Caco-2 (cell line): ENCODE data around the gene YAF2. TPM values are rescaled to one million over a fixed set of nuclear protein-coding genes. Genes with fewer than 3 reads are reported as not detected.

Experiments used
- BruUV-seq: library from RNA; stranded (reverse); fragments of 400-500 nt; replicated peaks from 2 replicates; lab custom pipeline; 2021; lab: Mats Ljungman, UMichigan
- CTCF ChIA-PET: fragments of 300-600 bp; sonication (Branson Sonifier 250); formaldehyde crosslinking; loops from one replicate; lab custom pipeline; 2022; ENCODE audit warnings: antibody characterized with exemption; lab: Charles Lee
- POLR2A ChIA-PET: fragments of 300-600 bp; sonication (Branson Sonifier 250); formaldehyde crosslinking; loops from one replicate; lab custom pipeline; 2022; ENCODE audit warnings: antibody characterized with exemption; lab: Charles Lee
- DNase-seq, 2 experiments: peaks; one replicate each; pipeline versions ENCODE4 v3.0.0 to v3.0.0-alpha.2; 2020 to 2022
- H3K27me3 ChIP-seq: replicated peaks from 2 replicates; pipeline ENCODE4 v1.6.0; 2011; ENCODE audit warnings: low read length; ENCODE audit not compliant: control insufficient read depth, insufficient read depth
- H3K36me3 ChIP-seq: 2 replicates; pipeline ENCODE4 v1.5.1; 2011; ENCODE audit warnings: low read length; ENCODE audit not compliant: control insufficient read depth, insufficient read depth
- H3K4me1 ChIP-seq: fragments of 250-450 bp; sonication (Bioruptor Pico); 2 replicates; pipeline ENCODE4 v1.5.1; 2020; ENCODE audit warnings: mild to moderate bottlenecking
- H3K4me3 ChIP-seq: 2 replicates; pipeline ENCODE4 v1.5.1; 2011; ENCODE audit warnings: low read depth, mild to moderate bottlenecking, control low read depth, low read length
- H3K9me3 ChIP-seq: fragments of 250-450 bp; sonication (Bioruptor Pico); 2 replicates; pipeline ENCODE4 v1.5.1; 2020; ENCODE audit warnings: mild to moderate bottlenecking, moderate library complexity
- H3K27ac Mint-ChIP-seq: one replicate; pipeline ENCODE4 v1.8.0; 2022; ENCODE audit warnings: mixed read lengths; ENCODE audit not compliant: unreplicated experiment
- H3K27me3 Mint-ChIP-seq: one replicate; pipeline ENCODE4 v1.8.0; 2022; ENCODE audit warnings: mixed read lengths; ENCODE audit not compliant: insufficient read depth, unreplicated experiment
- H3K36me3 Mint-ChIP-seq: one replicate; pipeline ENCODE4 v1.8.0; 2022; ENCODE audit warnings: mild to moderate bottlenecking, mixed read lengths; ENCODE audit not compliant: insufficient read depth, unreplicated experiment
- H3K4me1 Mint-ChIP-seq: one replicate; pipeline ENCODE4 v1.8.0; 2022; ENCODE audit warnings: low read depth, mixed read lengths; ENCODE audit not compliant: unreplicated experiment
- H3K4me3 Mint-ChIP-seq: one replicate; pipeline ENCODE4 v1.8.0; 2022; ENCODE audit warnings: mild to moderate bottlenecking, moderate library complexity, mixed read lengths; ENCODE audit not compliant: unreplicated experiment
- H3K9me3 Mint-ChIP-seq: one replicate; pipeline ENCODE4 v1.8.0; 2022; ENCODE audit warnings: mixed read lengths; ENCODE audit not compliant: unreplicated experiment
- intact Hi-C: fragments of 100-400 bp; cut with micrococcal nuclease; formaldehyde crosslinking; loops from one replicate; pipeline ENCODE4 v1.10.0; 2022; ENCODE audit not compliant: unreplicated experiment
- total RNA-seq: library from RNA; stranded (reverse); gene quantifications from 2 replicates; pipeline ENCODE4 v1.2.3, GENCODE V29; 2022
- TF ChIP-seq, protein P1 (sequence below), 2 experiments: fragments of 200-600 bp in 1 of 2; IDR thresholded peaks; 1 replicate in 1 of 2; 2 replicates in 1 of 2; pipeline versions ENCODE4 v1.5.1 to v1.8.0; 2011 to 2022; ENCODE audit warnings: antibody characterized with exemption in 1 of 2, control low read depth in 1 of 2, inconsistent platforms in 1 of 2, low read depth in 1 of 2, low read length in 1 of 2, mild to moderate bottlenecking in 1 of 2, moderate library complexity in 1 of 2; ENCODE audit not compliant: insufficient read depth in 1 of 2, severe bottlenecking in 1 of 2, unreplicated experiment in 1 of 2

YAF2 gene
- total RNA-seq, 1 experiment from 2014 or later, result 29.2 TPM

DNA sequence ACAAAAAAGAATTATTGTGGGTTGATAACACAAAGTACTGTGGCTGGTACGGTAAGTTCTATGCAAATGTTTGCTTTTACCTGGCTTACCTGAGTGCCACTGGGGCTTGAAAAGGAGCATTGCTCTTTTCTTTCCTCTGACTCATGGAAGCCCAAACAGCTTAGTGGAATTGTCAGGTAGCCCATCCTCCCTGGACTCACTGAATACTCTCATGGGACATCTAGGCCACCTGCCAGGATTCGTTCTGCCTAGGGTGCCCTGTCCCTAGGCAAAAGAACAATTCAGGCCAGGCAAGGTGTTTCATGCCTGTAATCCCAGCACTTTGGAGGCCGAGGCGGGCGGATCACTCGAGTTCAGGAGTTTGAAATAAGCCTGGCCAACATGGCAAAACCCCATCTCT lies 22.5 kb upstream of the YAF2 start:
- Histone ChIP-seq H3K4me1 (no peaks in the 10 kb centered on the region), H3K9me3 (no peaks in the 10 kb centered on the region), H3K4me3 (no peak overlapping the region), H3K27me3 (no peaks in the 10 kb centered on the region), H3K36me3 (no peaks in the 10 kb centered on the region)
- Mint-ChIP-seq H3K36me3 (peaks cover 4% of the 10 kb centered on the region), H3K4me3 (no peak overlapping the region), H3K4me1 (no peaks in the 10 kb centered on the region), H3K27ac (no peak overlapping the region), H3K27me3 (peaks cover 4% of the 10 kb centered on the region), H3K9me3 (peaks cover 10% of the 10 kb centered on the region)
- intact Hi-C loops, result no loop called here
- no TSS peak for BruUV-seq
- DNase-seq, result no peak
- CTCF ChIA-PET, result no interaction called here
- POLR2A ChIA-PET, result no interaction called here
- TF ChIP-seq, protein P1, sequence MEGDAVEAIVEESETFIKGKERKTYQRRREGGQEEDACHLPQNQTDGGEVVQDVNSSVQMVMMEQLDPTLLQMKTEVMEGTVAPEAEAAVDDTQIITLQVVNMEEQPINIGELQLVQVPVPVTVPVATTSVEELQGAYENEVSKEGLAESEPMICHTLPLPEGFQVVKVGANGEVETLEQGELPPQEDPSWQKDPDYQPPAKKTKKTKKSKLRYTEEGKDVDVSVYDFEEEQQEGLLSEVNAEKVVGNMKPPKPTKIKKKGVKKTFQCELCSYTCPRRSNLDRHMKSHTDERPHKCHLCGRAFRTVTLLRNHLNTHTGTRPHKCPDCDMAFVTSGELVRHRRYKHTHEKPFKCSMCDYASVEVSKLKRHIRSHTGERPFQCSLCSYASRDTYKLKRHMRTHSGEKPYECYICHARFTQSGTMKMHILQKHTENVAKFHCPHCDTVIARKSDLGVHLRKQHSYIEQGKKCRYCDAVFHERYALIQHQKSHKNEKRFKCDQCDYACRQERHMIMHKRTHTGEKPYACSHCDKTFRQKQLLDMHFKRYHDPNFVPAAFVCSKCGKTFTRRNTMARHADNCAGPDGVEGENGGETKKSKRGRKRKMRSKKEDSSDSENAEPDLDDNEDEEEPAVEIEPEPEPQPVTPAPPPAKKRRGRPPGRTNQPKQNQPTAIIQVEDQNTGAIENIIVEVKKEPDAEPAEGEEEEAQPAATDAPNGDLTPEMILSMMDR (IDR thresholded peaks at IDR 0.05; ENCODE audit: insufficient read depth in 1 of 2, low read depth in 1 of 2, low read length in 1 of 2, severe bottlenecking in 1 of 2, unreplicated experiment in 1 of 2), result no peak

DNA sequence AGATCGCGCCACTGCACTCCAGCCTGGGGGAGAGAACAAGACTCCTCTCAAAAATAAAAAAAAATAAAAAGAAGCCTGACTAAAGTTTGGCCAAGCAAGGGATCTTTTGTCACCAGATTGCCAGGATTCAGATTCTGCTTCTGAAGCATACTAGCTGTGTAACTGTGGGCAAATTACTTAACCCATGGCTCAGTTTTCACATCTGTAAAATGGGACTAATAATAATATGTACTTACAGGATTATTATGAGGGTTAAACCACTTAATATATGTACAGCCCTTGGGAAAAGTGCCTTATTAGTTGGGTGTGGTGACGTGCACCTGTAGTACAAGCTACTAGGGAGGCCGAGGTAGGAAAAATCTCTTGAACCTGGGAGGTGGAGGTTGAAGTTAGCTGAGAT lies 21.7 kb upstream of the YAF2 start:
- Mint-ChIP-seq H3K4me1 (no peaks in the 10 kb centered on the region), H3K27me3 (peaks cover 4% of the 10 kb centered on the region), H3K4me3 (no peak overlapping the region), H3K36me3 (peaks cover 4% of the 10 kb centered on the region), H3K9me3 (peaks cover 10% of the 10 kb centered on the region), H3K27ac (no peak overlapping the region)
- H3K36me3 ChIP-seq, result no peaks in the 10 kb centered on the region
- intact Hi-C loops, result no loop called here
- ChIA-PET CTCF (no interaction called here), POLR2A (no interaction called here)
- no peaks in the 10 kb centered on the region for H3K4me1 ChIP-seq
- H3K9me3 ChIP-seq, result no peaks in the 10 kb centered on the region
- H3K27me3 ChIP-seq, result no peaks in the 10 kb centered on the region
- TF ChIP-seq, protein P1 (IDR thresholded peaks at IDR 0.05; ENCODE audit: insufficient read depth in 1 of 2, low read depth in 1 of 2, low read length in 1 of 2, severe bottlenecking in 1 of 2, unreplicated experiment in 1 of 2), result no peak
- DNase-seq, result no peak
- no TSS peak for BruUV-seq
- no peak overlapping the region for H3K4me3 ChIP-seq

DNA sequence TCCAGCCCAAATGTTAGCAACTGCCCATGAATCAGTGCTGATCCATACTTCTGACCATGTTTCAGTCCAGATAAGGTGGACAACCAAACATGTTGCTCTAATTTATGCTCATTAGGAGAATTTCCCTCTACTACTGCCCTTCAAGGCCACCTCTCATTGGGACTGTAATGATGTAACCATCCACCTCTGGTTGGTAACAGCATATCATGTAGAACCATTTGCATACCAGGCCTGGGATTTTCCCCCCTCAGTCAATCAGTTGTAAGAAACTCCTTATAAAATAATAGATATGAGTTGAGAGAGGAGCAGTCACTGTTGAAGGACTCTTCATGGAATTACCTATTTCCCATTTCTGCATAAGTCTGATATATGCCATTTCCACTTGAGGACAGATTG lies 17.8 kb upstream of the YAF2 start:
- TF ChIP-seq, protein P1 (IDR thresholded peaks at IDR 0.05; ENCODE audit: insufficient read depth in 1 of 2, low read depth in 1 of 2, low read length in 1 of 2, severe bottlenecking in 1 of 2, unreplicated experiment in 1 of 2), result no peak
- CTCF ChIA-PET, result no interaction called here
- Mint-ChIP-seq H3K36me3 (peaks cover 4% of the 10 kb centered on the region), H3K9me3 (peaks cover 10% of the 10 kb centered on the region), H3K27me3 (peaks cover 8% of the 10 kb centered on the region), H3K4me3 (no peak overlapping the region), H3K4me1 (no peaks in the 10 kb centered on the region), H3K27ac (no peak overlapping the region)
- Histone ChIP-seq H3K36me3 (no peaks in the 10 kb centered on the region), H3K9me3 (no peaks in the 10 kb centered on the region), H3K4me3 (no peak overlapping the region), H3K4me1 (no peaks in the 10 kb centered on the region), H3K27me3 (no peaks in the 10 kb centered on the region)
- intact Hi-C loops, result no loop called here
- BruUV-seq, result no TSS peak
- DNase-seq, result no peak
- POLR2A ChIA-PET, result no interaction called here
